ENCODE data around the gene OR11L1.

GRCh38 chr1:247857069-247857984 lies 15.6 kb upstream of the OR11L1 start, which contains the start of gene TRIM58:
- TF ChIP-seq, protein P1, sequence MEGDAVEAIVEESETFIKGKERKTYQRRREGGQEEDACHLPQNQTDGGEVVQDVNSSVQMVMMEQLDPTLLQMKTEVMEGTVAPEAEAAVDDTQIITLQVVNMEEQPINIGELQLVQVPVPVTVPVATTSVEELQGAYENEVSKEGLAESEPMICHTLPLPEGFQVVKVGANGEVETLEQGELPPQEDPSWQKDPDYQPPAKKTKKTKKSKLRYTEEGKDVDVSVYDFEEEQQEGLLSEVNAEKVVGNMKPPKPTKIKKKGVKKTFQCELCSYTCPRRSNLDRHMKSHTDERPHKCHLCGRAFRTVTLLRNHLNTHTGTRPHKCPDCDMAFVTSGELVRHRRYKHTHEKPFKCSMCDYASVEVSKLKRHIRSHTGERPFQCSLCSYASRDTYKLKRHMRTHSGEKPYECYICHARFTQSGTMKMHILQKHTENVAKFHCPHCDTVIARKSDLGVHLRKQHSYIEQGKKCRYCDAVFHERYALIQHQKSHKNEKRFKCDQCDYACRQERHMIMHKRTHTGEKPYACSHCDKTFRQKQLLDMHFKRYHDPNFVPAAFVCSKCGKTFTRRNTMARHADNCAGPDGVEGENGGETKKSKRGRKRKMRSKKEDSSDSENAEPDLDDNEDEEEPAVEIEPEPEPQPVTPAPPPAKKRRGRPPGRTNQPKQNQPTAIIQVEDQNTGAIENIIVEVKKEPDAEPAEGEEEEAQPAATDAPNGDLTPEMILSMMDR (IDR thresholded peaks at IDR 0.05; ENCODE audit: low read depth, low read length), result peak; percentile 18
- no peak for TF ChIP-seq POLR2A (IDR thresholded peaks at IDR 0.05; ENCODE audit: extremely low read depth, insufficient read length)
- TF ChIP-seq, protein P2, sequence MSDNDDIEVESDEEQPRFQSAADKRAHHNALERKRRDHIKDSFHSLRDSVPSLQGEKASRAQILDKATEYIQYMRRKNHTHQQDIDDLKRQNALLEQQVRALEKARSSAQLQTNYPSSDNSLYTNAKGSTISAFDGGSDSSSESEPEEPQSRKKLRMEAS (IDR thresholded peaks at IDR 0.05; ENCODE audit: low read depth, low read length), result no peak
- TF ChIP-seq MYC (IDR thresholded peaks at IDR 0.05; ENCODE audit: low read depth, low read length), result no peak
